NCI-H748 (cell line): ENCODE measurements around the gene CSAG1.
A peak's percentile ranks its signal among the peaks of the same experiment; 100 is the strongest.
"Not testable (repeated sequence)": the region's sequence is repeated elsewhere in the genome, so short reads cannot be mapped to it uniquely, and the experiment has no call there.

Source experiments
- DNase-seq: peaks from one replicate; lab custom pipeline; 2025; ENCODE audit not compliant: unreplicated experiment; lab: John Stamatoyannopoulos, UW

The CSAG1 gene, protein sequence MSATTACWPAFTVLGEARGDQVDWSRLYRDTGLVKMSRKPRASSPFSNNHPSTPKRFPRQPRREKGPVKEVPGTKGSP

DNA sequence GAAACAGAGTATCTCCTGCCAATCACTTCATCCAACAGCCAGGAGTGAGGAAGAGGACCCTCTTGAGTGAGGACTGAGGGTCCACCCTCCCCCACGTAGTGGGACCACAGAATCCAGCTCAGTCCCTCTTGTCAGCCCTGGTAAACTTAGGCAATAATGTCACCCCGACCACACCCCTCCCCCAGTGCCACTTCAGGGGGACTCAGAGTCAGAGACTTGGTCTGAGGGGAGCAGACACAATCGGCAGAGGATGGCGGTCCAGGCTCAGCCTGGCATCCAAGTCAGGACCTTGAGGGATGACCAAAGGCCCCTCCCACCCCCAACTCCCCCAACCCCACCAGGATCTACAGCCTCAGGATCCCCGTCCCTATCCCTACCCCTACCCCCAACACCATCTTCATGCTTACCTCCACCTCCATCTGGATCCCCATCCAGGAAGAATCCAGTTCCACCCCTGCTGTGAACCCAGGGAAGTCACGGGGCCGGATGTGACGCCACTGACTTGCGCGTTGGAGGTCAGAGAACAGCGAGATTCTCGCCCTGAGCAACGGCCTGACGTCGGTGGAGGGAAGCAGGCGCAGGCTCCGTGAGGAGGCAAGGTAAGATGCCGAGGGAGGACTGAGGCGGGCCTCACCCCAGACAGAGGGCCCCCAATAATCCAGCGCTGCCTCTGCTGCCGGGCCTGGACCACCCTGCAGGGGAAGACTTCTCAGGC lies at the start of gene CSAG1, which contains the start of gene MAGEA12:
Gene CSAG1 (minus strand): TSS at position 461 of the 715 bp plus-strand sequence. CDS start 1,261 bp downstream, outside the sequence.
Gene MAGEA12 (plus strand): TSS at position 497 of the 715 bp plus-strand sequence. CDS start 2,405 bp downstream, outside the sequence.
- peak; percentile 89 for DNase-seq

DNA sequence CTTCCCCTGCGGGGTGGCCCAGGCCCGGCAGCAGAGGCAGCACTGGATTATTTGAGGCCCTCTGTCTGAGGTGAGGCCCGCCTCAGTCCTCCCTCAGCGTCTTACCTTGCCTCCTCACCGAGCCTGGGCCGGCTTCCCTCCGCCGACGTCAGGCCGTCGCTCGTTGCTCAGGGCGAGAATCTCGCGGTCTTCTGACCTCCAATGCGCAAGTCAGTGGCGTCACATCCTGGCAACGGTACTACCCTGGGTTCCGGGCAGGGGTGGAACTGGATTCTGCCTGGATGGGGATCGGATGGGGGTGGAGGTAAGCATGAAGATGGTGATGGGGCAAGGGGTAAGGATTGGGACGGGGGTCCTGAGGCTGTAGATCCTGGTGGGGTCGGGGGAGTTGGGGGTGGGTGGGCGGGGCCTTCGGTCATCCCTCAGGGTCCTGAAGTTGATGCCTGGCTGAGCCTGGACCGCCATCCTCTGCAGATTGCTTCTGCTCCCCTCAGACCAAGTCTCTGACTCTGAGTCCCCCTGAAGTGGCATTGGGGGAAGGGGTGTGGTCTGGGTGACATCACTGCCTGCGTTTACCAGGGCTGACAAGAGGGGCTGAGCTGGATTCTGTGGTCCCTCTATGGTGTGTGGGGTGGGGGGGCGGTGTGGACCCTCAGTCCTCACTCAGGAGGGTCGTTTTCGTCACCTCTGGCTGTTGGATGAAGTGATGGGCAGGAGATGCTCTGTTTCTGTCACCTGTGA lies 36.2 kb upstream of the CSAG1 start, which contains the start of gene MAGEA6:
Gene MAGEA6 (minus strand): TSS at position 141 of the 741 bp plus-strand sequence. CDS start 2,039 bp downstream, outside the sequence.
- not testable (repeated sequence) for DNase-seq

DNA sequence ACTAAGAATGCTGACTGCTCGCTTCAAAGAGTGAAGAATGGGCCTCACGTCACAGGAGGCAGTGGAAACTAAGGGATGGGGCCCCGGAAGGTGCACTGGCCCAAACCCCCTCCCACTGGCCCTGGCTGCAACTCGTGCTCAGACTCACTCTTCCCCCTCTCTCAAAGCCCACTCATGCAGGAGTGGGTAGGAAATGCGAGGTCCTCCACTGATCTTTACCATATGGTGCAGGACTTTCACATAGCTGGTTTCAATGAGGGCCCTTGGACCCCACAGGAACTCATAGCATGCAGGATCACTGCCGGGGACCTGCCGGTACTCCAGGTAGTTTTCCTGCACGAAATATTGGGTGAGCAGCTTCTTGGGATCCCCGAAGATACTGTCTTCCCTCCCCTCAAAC lies 33.0 kb upstream of the CSAG1 start:
- DNase-seq = not testable (repeated sequence)

DNA sequence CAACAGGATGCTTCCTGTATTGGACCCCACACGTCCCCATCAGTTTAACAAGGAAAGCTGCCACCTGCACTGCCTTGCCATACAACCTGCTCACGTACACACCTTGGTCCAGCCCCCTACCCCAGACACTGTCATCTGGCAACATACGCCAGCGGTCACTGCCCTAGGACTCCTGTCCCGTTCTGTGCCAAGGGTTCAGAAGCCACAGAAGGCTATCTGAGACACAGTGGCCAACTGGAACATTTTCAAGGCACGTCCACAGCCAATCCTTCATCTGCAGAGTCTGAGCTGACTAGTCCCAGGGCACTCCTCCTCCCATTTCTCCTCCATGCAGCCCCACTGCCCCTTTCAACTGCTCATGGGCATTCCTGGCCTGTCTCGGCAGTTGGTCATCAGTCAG lies 28.1 kb upstream of the CSAG1 start:
- not testable (repeated sequence) for DNase-seq

DNA sequence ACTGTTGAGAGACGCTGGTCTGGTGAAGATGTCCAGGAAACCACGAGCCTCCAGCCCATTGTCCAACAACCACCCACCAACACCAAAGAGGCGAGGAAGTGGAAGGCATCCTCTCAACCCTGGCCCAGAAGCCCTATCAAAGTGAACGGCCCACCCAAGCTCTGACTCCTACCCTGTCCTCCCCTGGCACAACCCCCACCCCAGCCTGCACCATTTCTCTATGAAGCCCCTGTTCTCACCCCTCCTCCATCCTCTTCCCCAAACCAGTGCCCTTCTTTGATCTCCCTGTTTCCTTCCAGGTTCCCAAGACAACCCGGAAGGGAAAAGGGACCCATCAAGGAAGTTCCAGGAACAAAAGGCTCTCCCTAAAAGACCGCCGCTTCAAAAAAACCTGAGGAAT lies 26.0 kb upstream of the CSAG1 start:
- not testable (repeated sequence) for DNase-seq

DNA sequence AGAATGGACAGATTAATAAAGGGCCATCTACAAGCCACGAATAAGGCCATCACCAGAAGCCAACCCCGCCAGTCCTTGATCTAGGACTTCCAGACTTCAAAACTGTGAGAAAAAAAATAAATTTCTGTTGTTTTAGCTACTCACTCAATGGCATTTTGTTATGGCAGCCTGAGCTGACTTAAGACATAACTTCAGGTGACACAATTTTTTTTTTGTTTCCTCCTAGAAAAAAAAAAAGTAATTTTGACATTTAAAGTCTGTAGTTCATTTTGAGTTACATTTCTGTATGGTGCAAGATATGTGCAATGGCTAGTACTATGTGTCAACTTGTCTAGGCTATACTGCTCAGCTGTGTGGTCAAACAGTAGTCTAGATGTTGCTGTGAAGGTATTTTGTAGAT lies 25.4 kb upstream of the CSAG1 start, which contains the start of gene CSAG3:
Gene CSAG3 (plus strand): TSS at position 301 of the 400 bp plus-strand sequence.
- DNase-seq = not testable (repeated sequence)

DNA sequence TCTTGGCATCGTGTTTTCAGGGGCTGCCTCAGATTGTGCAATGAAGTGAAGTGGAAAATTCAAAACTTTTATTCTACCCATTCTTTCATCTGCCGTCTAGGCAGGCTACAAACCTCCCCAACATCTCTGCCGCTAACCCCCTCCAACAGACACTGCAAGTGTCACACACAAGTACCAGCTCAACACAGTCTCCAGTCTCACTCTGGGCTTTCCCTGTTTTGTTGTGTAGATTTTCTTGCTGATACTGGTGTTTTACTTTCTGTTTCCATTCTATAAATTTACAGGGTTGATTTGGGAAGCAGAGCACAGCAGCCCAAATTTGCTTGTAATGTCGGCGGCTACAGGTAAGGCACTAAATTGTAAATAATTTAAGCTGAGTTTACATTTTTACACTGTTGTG lies 21.4 kb upstream of the CSAG1 start:
- not testable (repeated sequence) for DNase-seq

DNA sequence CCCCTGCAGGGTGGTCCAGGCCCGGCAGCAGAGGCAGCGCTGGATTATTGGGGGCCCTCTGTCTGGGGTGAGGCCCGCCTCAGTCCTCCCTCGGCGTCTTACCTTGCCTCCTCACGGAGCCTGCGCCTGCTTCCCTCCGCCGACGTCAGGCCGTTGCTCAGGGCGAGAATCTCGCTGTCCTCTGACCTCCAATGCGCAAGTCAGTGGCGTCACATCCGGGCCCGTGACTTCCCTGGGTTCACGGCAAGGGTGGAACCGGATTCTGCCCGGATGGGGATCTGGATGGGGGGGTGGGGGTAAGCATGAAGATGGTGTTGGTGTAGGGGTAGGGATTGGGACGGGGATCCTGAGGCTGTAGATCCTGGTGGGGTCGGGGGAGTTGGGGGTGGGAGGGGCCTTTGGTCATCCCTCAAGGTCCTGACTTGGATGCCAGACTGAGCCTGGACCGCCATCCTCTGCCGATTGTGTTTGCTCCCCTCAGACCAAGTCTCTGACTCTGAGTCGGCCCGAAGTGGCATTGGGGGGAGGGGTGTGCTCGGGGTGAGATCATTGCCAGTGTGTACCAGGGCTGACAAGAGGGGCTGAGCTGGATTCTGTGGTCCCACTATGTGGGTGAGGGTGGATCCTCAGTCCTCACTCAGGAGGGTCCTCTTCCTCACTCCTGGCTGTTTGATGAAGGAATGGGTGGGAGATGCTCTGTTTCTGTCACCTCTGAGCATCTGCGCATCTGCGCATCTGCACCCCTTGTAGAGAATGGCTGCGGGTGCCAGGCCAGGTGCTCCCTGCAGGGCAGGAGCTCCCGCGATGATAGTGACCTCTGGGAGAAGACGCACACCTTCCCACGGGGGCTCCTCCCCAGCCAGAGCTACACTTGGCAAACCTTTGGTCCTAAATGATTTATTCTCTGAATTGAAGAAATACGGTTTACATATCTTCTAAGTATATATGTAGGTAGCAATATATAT lies 20.4 kb upstream of the CSAG1 start, which contains the start of gene MAGEA2:
Gene MAGEA2 (minus strand): TSS at position 157 of the 965 bp plus-strand sequence. CDS start 2,479 bp downstream, outside the sequence.
- DNase-seq = not testable (repeated sequence)

DNA sequence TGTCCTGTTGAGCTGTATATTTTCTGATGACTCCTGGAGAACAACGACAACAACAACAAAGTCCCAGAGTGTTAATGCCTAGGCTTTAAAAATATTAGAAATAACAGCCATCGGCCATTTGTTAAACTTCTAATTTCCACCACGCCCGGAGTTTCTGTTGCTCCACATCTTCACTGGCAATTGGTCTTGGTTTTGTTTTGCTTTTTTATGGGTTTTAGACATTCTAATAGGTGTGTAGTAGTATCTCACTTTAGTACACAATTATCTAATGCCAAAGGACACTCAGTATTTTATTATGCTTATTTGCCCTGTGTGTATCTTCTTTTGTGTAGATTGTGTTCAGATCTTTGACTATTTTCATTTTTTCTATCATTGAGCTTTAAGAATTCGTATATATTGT lies 5.0 kb upstream of the CSAG1 start:
- DNase-seq = no peak

DNA sequence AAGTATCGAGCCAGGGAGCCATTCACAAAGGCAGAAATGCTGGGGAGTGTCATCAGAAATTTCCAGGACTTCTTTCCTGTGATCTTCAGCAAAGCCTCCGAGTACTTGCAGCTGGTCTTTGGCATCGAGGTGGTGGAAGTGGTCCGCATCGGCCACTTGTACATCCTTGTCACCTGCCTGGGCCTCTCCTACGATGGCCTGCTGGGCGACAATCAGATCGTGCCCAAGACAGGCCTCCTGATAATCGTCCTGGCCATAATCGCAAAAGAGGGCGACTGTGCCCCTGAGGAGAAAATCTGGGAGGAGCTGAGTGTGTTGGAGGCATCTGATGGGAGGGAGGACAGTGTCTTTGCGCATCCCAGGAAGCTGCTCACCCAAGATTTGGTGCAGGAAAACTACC lies 3.0 kb upstream of the CSAG1 start:
- not testable (repeated sequence) for DNase-seq

DNA sequence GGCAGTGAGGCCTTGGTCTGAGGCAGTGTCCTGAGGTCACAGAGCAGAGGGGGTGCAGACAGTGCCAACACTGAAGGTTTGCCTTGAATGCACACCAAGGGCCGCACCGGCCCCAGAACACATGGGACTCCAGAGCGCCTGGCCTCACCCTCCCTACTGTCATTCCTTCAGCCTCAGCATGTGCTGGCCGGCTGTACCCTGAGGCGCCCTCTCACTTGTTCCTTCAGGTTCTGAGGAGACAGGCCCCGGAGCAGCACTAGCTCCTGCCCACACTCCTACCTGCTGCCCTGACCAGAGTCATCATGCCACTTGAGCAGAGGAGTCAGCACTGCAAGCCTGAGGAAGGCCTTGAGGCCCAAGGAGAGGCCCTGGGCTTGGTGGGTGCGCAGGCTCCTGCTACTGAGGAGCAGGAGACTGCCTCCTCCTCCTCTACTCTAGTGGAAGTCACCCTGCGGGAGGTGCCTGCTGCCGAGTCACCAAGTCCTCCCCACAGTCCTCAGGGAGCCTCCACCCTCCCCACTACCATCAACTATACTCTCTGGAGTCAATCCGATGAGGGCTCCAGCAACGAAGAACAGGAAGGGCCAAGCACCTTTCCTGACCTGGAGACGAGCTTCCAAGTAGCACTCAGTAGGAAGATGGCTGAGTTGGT lies 2.5 kb upstream of the CSAG1 start:
- DNase-seq = no peak

DNA sequence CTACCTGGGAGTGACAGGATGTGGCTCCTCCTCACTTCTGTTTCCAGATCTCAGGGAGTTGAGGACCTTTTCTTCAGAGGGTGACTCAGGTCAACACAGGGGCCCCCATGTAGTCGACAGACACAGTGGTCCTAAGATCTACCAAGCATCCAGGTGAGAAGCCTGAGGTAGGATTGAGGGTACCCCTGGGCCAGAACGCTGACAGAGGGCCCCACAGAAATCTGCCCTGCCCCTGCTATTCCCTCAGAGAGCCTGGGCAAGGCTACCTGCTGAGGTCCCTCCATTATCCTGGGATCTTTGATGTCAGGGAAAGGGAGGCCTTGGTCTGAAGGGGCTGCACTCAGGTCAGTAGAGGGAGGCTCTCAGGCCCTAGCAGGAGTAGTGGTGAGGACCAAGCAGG lies 1.6 kb upstream of the CSAG1 start:
- DNase-seq = no peak

DNA sequence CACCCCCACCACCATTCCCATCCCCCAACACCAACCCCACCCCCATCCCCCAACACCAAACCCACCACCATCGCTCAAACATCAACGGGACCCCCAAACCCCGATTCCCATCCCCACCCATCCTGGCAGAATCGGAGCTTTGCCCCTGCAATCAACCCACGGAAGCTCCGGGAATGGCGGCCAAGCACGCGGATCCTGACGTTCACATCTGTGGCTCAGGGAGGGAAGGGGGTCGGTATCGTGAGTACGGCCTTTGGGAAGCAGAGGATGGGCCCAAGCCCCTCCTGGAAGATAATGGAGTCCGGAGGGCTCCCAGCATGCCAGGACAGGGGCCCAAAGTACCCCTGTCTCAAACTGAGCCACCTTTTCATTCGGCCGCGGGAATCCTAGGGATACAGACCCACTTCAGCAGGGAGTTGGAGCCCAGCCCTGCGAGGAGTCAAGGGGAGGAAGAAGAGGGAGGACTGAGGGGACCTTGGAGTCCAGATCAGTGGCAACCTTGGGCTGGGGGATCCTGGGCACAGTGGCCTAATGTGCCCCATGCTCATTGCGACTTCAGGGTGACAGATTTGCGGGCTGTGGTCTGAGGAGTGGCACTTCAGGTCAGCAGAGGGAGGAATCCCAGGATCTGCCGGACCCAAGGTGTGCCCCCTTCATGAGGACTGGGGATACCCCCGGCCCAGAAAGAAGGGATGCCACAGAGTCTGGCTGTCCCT lies 780 bp upstream of the CSAG1 start:
- not testable (repeated sequence) for DNase-seq

DNA sequence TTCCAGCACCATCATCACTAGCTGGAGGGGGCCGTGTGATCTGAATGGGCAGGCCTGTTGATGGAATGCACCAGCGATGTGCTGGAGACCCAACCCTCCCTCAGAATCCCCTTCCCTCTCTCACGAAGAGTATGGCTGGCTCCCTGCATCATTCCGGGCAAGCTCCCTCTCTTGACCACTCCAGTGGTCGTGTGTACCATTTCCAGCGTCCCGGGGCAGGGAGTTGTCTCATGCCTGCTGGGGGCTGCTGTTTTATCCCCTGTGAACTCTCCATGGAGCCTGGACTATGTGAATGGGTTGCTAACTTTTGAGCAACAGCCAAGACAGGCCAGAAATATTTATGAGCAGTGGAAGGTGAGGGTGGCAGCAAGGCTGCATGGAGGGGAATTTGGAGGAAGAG lies 8.1 kb downstream of the CSAG1 start:
- DNase-seq = no peak

DNA sequence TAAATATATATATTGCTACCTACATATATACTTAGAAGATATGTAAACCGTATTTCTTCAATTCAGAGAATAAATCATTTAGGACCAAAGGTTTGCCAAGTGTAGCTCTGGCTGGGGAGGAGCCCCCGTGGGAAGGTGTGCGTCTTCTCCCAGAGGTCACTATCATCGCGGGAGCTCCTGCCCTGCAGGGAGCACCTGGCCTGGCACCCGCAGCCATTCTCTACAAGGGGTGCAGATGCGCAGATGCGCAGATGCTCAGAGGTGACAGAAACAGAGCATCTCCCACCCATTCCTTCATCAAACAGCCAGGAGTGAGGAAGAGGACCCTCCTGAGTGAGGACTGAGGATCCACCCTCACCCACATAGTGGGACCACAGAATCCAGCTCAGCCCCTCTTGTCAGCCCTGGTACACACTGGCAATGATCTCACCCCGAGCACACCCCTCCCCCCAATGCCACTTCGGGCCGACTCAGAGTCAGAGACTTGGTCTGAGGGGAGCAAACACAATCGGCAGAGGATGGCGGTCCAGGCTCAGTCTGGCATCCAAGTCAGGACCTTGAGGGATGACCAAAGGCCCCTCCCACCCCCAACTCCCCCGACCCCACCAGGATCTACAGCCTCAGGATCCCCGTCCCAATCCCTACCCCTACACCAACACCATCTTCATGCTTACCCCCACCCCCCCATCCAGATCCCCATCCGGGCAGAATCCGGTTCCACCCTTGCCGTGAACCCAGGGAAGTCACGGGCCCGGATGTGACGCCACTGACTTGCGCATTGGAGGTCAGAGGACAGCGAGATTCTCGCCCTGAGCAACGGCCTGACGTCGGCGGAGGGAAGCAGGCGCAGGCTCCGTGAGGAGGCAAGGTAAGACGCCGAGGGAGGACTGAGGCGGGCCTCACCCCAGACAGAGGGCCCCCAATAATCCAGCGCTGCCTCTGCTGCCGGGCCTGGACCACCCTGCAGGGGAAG lies 19.4 kb downstream of the CSAG1 start, which contains the start of gene MAGEA2B:
Gene MAGEA2B (plus strand): TSS at position 814 of the 973 bp plus-strand sequence. CDS start 2,479 bp downstream, outside the sequence.
- not testable (repeated sequence) for DNase-seq

DNA sequence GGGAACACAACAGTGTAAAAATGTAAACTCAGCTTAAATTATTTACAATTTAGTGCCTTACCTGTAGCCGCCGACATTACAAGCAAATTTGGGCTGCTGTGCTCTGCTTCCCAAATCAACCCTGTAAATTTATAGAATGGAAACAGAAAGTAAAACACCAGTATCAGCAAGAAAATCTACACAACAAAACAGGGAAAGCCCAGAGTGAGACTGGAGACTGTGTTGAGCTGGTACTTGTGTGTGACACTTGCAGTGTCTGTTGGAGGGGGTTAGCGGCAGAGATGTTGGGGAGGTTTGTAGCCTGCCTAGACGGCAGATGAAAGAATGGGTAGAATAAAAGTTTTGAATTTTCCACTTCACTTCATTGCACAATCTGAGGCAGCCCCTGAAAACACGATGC lies 20.3 kb downstream of the CSAG1 start:
- DNase-seq = not testable (repeated sequence)

DNA sequence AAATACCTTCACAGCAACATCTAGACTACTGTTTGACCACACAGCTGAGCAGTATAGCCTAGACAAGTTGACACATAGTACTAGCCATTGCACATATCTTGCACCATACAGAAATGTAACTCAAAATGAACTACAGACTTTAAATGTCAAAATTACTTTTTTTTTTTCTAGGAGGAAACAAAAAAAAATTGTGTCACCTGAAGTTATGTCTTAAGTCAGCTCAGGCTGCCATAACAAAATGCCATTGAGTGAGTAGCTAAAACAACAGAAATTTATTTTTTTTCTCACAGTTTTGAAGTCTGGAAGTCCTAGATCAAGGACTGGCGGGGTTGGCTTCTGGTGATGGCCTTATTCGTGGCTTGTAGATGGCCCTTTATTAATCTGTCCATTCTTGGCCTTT lies 24.3 kb downstream of the CSAG1 start, which contains the start of gene CSAG2:
Gene CSAG2 (minus strand): TSS at position 101 of the 400 bp plus-strand sequence. CDS start 161 bp downstream, outside the sequence.
- DNase-seq = not testable (repeated sequence)

DNA sequence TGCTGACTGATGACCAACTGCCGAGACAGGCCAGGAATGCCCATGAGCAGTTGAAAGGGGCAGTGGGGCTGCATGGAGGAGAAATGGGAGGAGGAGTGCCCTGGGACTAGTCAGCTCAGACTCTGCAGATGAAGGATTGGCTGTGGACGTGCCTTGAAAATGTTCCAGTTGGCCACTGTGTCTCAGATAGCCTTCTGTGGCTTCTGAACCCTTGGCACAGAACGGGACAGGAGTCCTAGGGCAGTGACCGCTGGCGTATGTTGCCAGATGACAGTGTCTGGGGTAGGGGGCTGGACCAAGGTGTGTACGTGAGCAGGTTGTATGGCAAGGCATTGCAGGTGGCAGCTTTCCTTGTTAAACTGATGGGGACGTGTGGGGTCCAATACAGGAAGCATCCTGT lies 27.0 kb downstream of the CSAG1 start:
- DNase-seq = not testable (repeated sequence)
